ENCODE data around the gene SLC6A11.

Gene SLC6A11

DNA sequence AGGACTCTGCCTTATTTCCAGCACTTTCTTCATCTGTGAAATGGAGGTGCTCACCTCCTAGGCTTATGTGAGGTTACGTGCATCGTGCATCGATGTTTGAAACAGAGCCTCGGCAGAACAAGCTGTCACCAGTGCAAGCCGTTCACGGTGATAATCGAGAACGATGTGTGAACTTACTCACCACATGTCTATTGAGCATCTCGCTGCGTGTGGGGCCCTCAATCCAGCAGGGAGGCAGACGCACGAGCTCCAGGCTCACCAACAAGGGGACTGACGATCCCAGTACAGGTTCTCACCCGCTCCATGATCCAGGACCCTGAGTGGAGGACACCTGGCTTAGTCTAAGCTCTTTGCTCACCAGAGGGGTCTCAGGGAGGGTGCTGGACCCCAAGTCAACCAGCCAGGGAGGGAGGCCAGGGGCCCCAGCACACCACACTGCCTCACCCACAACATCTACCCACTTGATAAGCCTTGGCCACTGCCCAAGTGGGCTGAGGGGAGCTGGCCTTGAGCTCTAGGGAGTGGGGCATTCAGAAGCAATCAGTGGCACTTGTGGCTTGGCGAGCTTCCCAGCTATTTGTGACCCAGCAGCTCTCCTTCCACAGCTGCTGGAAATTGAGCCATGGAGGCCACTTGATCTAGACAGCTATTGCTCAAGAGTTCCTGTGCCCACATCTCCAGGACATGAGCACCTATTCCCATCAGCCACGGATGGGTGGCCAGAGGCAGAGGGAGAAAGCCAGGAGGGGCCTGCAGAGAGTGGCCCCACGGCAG is 142.1 kb downstream of the SLC6A11 start:
- DNase-seq = no peak

DNA sequence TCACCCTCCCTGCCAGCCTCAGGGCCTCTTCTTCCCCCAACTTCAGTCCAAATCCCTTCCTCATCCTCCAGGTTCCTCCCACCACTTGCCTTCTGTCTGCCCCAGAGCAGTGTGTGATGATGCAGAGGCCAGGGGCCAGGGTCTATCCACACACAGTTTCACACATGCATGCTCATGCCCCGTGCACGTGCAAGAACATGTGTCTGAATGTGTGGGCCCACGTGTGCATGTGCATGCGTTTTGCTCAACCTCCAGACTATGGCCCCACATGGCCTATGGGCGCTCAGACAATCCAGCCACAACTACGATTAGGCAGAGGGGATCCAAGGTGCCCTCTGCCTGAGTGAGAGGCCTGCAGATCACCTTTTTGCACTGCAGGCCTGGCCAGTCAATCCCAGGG is 144.2 kb downstream of the SLC6A11 start:
- no peak for DNase-seq

DNA sequence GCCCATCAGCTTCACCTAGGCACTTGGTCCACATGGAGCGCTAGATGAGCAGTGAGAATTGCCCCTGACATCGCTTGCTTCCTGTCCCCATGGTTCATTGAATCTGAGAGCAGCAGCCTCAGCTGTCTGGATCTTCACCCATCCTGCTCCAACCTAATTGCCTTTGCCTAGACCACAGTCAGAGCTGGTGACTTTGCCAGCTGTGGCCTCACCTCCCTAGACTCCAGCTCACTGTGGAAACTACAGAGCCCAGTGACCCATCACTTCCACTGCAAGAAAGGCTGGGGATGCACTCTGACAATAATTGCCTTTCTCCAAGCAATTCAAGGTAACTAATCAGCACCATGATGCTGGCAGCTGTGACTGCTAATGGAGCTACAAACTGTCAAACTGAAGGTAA is 145.9 kb downstream of the SLC6A11 start:
- no peak for DNase-seq

DNA sequence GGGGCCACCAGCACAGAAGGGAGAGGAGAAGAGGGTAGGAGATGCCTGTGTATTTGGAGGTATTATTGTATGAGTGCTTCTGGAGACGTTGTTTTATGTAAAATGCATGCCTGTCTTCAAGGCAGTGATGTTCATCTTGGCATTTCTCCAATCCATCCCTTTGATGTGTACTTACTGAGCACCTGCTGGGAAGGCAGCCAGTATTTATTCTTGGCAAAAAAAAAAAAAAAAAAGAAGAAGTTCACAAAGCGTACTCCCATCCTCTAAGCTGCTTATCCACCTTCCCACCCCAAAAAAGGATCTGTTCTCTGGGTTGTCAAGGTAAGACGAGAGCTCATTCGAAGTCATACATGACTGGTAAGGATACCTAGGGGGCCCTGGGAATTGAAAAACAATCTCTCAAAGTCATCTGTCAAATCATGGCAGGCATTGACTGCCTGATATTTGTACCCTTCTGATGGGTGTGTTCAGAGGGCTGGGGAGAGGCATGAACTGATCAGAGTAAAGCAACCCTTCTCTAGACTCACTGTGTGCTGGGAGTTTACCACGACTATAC is 146.5 kb downstream of the SLC6A11 start:
- no peak for DNase-seq

DNA sequence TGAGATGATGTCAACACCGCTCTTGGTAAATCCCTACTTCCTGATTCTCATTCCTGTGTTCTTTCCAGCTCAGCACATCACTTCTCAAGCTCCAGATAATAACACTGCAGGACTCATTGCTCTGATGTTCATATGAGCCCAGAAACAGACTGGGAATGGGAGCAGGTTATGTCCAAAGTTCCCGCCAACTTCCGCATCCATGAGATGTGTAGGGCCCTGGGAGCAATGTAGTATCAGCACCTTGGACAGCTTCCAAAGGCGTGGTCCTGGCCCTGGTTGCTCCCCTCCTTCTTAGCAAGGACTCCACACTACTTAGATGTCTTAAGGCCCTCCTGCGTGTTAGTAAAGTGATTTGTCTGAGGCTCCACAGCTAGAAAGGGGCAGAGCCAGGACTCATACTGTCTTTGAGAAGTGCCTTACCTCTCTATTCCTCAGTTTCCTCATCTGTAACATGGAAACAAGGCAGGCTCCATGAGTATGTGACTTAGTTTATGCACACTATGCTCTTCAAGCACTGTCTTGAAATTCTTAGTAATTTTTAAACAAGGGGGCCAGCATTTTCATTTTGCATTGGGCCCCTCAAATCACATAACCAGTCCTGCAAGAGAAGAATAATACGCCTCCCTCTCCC is 148.6 kb downstream of the SLC6A11 start:
- DNase-seq = no peak

DNA sequence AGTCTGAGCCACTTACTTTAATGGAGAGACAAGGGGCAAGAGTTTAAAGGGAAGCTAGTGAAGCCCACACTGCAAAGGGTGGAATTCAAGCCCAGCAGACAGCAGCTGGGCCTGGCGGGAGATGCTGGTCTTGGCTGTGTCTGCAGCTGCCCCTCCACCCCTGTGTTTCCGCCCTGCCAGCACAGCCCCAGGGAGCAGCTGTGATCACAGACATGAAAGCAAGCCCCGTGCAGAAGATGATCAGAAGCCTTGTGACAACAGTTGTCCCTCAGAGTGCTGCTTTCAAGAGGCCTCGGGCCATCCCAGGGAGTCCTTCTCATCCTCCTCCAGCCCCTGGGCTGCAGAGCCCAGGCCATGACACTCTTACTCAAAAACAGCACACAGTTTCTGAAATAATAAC is 152.4 kb downstream of the SLC6A11 start:
- DNase-seq = no peak

DNA sequence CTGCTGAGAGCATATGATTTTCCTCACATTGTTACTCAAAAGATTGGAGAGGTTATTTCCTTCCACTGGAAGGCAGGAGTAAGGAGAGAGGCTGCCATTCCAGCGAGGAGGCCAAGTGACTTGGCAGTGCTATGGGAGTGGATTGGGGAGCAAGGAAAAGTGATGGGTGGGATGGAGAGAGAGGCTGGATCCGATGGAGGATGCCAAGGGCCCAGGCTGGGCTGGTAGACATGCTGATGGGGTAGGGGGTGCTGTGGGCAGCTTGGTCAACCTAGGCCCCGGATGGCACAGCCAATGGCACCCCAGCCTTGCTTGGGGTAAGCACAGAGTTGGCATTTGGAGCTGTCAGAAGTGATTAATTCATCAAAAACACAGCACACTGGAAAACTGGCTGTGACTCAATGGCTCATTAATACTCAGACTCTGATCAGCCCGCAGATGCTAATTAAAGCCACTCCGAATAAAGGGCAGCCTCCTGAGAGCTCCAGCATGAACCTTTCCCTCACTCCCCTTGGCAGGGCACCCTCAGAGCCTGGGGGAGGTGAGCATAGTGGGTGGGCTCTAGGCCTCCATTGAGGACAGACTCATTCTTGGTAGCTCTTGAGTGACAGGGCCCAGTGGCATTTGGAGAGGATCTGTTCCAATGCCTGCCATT is 154.4 kb downstream of the SLC6A11 start:
- no peak for DNase-seq

DNA sequence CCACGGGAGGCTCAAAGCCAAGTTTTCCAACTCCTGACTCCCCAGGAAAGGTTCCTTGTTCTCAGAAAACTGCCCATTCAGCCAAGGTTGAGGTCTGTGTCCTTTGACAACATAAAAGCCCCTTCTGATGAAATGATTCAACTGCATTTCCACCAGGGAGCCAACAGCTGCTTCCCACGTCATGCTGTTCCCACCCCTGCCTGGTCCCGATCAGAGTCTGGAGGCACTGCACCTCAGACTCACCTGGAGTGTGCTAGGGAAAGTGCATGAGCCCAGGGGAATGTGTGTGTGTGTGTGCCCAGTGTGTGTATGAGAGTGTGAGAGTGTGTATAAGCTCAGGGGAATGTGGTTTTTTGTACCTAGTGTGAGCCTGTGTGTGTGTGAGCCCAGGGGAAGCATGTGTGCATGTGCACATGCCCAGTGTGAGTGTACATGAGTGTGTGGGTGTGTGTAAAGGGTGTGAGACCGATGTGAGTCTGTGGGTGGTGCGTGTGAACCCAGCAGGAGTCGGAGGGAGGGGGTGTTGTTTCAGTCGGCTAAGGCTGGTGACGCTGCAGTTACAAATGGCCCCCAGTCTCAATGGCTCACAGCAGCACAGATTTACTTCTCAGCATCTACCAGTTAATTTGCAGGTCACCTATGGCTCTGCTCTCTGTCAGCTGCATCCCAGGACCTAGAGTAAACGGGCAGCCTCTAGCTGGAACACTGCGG is 156.2 kb downstream of the SLC6A11 start:
- DNase-seq = no peak

DNA sequence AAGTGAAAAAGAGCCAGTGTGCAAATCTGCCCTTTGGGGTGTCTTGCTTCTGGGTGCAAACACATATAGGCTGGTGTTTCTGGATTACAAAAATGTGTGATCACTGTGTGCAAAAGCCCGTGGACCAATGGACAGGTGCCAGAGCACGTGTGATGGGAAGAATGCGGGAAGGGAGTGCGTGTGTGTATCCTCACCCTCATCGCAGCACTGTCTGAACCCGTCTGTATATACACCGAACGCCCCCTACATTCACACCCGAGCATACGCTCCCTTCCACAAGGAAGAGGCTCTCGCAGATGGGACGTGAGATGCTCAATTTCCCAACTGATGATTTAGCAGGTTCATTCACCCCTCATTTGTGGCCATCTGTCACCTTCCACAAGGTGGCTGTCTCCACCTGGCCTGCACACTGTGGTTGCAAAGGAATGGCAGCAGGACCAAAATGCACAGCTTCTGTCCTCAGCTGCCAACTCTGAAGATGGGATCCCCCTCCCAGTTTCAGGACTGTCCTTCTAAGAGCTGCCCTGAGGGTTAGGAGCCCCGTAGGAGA is 157.1 kb downstream of the SLC6A11 start:
- DNase-seq = no peak

DNA sequence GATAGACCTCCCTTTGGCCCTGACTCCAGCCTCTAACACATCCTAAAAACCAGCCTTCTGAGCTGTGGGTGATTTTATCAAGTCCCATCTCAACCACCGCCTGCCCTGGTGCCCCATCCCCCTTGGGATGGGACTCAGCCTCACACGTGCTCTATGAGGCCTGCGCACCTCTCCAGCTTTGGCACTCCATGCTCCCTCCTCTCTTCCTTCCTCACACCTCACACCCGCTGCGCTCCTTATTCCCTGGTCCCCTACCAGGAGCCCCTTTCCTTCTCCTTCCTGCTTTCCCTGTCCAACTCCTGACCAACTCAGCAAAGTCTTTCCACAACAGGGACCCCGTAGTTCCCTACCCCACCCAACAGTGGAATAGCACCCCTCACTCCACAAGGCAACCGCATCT is 158.1 kb downstream of the SLC6A11 start:
- no peak for DNase-seq

DNA sequence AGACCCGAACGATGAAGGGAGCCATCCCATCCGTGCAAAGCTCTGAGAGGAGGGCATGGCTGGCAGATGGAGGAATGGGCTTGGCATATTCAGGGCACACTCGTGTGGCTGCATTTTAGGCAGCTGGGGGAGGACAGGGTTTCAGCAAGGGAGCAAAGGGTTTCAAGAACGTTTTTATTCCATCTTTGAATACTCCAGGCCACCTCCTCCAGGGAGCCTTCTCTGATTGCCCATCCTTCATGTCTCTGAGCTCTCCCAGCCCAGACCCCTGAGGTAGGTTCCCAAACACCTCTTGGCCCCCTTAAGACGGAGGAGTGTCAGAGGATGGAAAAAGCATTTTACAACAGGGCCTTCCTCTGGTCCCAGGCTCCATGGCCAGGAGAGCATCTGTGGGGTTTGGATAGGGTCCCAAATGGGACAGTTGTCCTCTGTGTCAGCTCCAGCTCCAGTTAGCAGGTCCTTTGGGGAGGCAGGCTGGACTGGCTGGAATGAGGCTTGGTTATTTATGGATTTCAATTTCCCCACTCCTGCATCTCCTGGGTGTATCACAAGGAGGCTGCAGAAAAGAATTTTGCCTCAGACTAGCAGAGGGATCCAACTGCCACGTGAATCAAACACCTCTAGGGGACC is 158.8 kb downstream of the SLC6A11 start:
- DNase-seq = no peak

DNA sequence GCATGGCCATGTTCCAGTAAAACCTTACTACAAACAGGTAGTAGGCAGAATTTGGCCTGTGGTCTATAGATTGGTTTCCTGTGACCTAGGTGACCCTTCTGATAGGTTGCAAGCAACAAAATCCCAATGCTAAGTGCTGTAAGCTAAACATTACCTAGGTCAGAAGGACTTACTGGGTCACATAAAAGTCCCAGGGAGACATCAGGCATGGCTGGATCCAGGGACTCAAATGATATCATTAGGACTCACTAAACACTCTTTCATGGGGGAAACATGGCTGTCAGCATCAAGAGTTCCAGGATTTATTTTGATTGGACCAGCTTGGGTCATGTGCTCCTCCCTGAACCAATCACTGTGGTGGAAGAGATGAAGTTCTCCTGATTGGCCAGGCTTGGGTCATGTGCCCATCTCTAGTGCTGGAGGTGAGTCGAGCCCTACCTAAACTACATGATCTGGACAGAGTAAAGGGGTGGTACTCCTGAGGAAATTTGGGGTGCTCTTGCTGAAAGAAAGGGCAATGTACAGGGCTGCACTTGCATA is 159.7 kb downstream of the SLC6A11 start:
- no peak for DNase-seq

DNA sequence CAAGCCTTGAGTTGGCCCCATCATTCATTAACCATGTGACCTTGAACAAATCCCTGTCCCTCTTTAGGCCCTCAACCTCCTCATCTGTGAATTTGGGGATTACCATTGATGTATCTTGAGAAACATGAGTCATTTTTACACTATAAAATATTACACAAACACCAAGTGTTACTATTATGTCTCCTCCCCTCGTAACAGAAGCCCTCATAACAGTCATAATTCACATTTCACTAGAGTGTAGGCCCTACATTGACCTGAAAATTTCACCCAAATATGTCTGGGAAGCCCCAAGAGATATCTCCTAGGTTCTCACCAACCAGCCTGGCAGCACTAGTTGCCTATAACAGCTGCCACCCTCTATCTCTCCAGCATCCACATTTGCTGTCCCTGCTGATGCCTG is 160.7 kb downstream of the SLC6A11 start:
- DNase-seq = no peak

DNA sequence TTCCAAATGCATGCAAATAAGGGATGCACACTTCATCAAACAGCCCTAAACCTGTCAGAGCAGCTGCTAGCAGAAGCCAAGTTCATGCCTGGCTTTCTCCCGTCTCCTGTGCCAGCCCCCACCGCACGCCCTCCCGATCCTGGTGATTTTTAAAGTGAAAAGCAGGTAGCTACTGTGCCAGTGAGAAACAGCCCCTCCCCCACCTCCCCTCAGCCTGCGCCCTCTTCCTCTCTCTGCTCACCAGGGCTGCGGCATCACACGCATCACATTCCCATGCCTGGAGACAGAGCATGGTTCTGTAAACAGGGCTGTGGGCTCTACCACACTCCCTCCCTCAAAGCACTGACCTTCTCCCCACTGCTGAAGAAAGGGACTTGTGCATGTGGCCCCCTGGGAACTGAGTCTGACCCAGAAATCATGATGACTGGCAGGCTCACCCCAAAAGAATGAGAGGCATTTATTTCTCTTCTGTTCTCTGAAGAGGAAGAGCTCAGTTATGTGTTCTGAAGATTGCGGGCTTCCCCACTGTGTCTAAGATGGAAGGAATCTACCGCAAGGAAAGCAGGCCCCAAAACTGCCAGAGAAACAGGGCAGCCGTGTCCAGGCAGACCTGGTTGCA is 162.0 kb downstream of the SLC6A11 start:
- DNase-seq = no peak

DNA sequence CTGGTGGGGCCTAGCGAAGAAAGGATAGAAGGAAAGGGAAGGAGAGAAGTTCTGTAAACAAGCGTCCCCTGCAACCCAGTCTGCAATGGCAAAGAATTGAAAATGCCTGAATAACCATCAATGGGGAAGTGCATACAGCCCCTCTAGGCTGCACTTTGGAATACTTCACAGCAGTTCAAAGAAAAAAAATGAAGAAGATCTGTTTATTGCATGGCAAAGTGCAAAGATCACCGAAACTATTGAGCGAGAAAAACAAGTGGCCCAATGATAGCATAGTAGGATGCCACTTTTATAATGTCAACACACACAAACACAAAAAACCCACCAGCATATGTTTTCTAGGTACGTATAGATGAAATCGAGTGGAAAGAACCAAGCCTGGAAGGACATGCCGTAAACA is 162.9 kb downstream of the SLC6A11 start:
- no peak for DNase-seq

DNA sequence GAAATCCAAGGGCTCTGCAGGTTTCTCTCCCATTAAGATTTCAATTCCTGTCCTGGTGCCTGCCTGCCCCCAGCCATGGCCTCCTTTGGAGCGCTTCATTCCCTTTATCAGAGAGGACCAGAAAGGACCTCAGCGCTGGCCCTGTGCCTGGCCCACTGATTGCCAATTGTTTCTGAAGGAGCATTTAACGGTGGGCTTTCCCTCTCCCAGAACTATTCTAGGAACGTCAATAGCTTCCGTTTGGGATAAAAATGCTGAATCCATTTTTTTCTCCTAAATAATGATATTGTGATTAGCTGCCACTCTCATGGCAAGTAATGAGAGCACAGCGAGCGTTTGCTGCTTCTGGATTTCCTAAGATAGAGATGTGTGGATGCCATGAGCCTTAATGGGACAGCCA is 164.3 kb downstream of the SLC6A11 start:
- no peak for DNase-seq

DNA sequence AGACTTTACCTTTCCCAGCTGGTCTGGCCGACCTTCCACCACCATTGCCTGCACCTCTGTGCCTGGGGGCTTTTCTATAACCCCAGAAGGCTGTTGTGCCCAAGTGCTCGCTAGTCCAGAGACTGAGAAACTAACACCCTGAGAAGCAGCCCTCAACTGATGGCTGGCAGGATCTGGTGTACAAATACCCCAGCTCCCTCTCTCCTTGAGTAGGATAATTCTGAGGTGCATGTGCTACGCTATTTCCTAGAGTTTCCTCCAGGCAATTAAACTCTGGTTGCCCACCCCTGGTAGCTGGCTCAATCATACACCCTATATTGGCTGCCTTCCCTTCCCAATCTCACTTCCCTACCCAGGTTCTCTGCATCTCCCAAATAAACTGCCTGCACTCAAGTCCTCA is 165.0 kb downstream of the SLC6A11 start:
- DNase-seq = no peak

DNA sequence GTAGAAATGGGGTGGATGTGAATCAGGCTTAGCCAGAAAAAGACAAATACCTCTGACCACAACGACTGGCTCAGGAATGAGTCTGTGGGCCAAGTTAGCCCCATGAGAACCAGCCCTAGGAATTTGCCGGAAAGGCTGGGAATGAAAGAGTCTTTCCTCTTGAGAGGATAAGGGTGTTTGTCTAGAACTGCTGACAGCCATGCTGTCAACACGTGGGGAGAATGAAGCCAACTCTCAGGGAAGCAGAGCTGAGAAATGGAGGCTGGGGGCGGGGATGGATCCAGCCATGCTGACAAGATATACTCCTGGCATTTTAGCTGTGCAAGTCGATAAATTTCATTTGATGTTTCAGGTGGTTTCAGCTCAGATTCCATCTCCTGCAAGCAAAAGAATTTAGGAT is 165.9 kb downstream of the SLC6A11 start:
- no peak for DNase-seq

DNA sequence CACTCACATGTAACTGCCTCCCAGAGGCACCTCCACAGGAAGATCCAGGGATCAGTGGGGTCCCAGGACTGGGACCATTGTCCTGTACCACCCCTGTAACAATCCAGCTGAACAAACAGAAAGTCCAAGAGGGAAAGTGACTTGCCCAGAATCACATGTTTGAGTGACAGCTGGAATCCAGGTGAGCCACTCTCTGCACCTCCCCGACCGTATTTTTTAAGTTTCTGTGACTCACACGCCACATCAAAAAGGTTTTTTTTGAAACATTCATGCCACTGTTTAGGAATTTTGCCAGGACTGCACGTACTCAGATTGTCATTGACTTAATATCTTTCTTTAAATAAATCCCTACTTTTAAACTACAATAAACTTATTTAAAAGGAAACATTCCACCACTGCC is 166.8 kb downstream of the SLC6A11 start:
- no peak for DNase-seq

DNA sequence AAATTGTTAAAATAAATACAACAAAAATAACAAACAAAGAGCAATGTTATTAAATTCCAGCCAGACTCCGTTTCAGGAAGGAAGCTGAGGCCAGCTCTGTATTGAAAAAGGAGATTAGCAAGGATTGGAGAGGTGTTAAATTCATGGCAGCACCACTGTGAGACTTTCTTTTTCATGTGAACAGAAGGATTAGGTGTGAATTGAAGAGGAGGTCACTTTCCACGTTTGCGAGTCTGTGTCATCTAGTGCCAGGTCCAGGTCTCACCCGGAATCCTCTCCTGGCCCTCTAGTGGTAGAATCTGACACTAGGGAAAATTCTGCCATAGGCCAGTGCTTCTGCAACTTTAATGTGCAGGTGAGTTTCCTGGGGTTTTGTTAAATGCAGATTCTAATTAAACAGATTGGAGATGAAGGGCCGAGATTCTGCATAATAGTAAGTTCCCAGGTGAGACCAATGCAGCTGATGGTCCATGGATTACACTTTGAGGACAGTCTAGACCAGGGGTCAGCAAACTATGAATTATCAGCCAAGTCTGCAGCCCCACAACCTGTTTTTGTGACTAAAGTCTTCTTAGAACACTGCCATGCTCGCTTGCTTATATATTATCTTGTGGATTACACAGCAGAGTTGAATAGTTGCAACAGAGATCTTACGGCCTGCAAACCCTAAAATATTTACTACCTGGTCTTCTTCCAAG is 167.3 kb downstream of the SLC6A11 start:
- DNase-seq = peak; percentile 56

DNA sequence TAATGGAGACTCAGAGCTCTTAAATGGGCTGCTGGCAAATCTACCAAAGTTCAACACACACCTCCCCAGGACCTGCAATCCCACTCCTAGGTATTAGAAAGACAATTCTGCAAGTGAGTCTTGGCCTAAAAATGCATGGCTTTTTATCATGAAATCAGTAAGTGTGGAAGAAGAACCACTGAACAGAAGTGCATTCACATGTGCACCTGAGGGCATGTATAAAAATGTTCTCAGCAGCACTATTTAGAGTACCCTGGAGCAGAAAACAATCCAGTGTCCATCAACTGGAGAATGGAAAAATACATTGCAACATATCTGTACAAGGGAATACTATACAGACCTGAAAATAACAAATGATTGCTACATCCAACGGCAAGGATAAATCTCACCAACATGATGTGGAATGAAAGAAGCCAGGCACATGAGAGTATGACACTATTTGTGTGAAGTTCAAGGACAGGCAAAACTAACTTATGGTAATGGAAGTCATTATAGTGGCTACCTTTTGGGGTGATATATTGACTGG is 168.4 kb downstream of the SLC6A11 start:
- no peak for DNase-seq

Measured in activated CD8-positive, alpha-beta memory T cell treated with anti-CD3 and anti-CD28 coated beads, Interleukin-2, amount 50 U/mL, for 48 hours (primary cell).